PC-9 (cell line): ENCODE results near the gene HMGXB4.

Experiments
- CTCF ChIP-seq: fragments of 200-600 bp; sonication (generic); conservative IDR thresholded peaks from 2 replicates; pipeline ENCODE4 v1.6.1; 2017; ENCODE audit warnings: mixed run types, antibody characterized with exemption, mild to moderate bottlenecking, moderate library complexity
- EZH2 ChIP-seq: fragments of 200-600 bp; sonication (generic); IDR thresholded peaks from 2 replicates; pipeline ENCODE4 v1.8.0; 2017; ENCODE audit warnings: antibody characterized with exemption, low read depth

GRCh38 chr22:35264986-35265385 is 7.7 kb downstream of the HMGXB4 start:
- no peak for TF ChIP-seq CTCF
- TF ChIP-seq EZH2 = no peak
